ENCODE results near the gene TBC1D16. TPM values are rescaled to one million over a fixed set of nuclear protein-coding genes. Genes with fewer than 3 reads are reported as not detected.

Gene TBC1D16
- total RNA-seq = 27.7 and 29.8 TPM in 2 replicates

GRCh38 chr17:80035687-80035936, at the start of gene TBC1D16:
Gene TBC1D16, minus strand, starts transcription at chr17:80035872. Its CDS starts 22,325 bp downstream, at chr17:80013547.

GRCh38 chr17:80035937-80036714, 454 bp upstream of the TBC1D16 start, which contains the start of gene CCDC40:
Gene CCDC40, plus strand, starts transcription at chr17:80036642. Its CDS starts 21 bp downstream, at chr17:80036663.

Other genes starting within 250 kb of the TBC1D16 start
- 10.3 and 16.4 TPM in 2 replicates for gene CBX8, start 238.8 kb downstream of the TBC1D16 start, total RNA-seq
- gene CBX4, start 196.4 kb downstream of the TBC1D16 start, total RNA-seq = 6.1 and 10.1 TPM in 2 replicates
- gene CCDC40, start 770 bp upstream of the TBC1D16 start, total RNA-seq = 0.29 and 0.53 TPM in 2 replicates
- gene GAA, start 65.7 kb upstream of the TBC1D16 start, total RNA-seq = 53.2 and 61.4 TPM in 2 replicates
- 95.0 and 117 TPM in 2 replicates for gene EIF4A3, start 111.3 kb upstream of the TBC1D16 start, total RNA-seq
- gene CARD14, start 134.2 kb upstream of the TBC1D16 start, total RNA-seq = not detected in 2 replicates
- 12.4 and 17.0 TPM in 2 replicates for gene SGSH, start 184.5 kb upstream of the TBC1D16 start, total RNA-seq
- 6.6 and 8.1 TPM in 2 replicates for gene SLC26A11, start 184.6 kb upstream of the TBC1D16 start, total RNA-seq
- 36.9 and 42.2 TPM in 2 replicates for gene RNF213, start 225.0 kb upstream of the TBC1D16 start, total RNA-seq